Thyroid gland (tissue), 4 donors: ENCODE measurements around the gene RELL2. TPM values are rescaled to one million over a fixed set of nuclear protein-coding genes. Genes with fewer than 3 reads are reported as not detected.

Source experiments
- DNase-seq, 2 donors: peaks; one replicate each; pipeline ENCODE4 v3.0.0-alpha.2; 2019
- H3K27ac ChIP-seq, 3 donors: fragments of 200-600 bp; sonication (generic); 1 replicate in 2 of 3; 2 replicates in 1 of 3; pipeline ENCODE4 v1.5.1; 2016 to 2019; ENCODE audit warnings: mild to moderate bottlenecking in 1 of 3, moderate library complexity in 1 of 3
- H3K27me3 ChIP-seq: fragments of 200-600 bp; sonication (generic); one replicate; pipeline ENCODE4 v1.5.1; 2019
- H3K36me3 ChIP-seq, 2 donors: fragments of 200-600 bp; sonication (generic); one replicate each; pipeline ENCODE4 v1.5.1; 2016 to 2019
- H3K4me1 ChIP-seq, 2 donors: fragments of 200-600 bp; sonication (generic); one replicate each; pipeline ENCODE4 v1.5.1; 2017 to 2019
- H3K4me3 ChIP-seq, 3 donors: fragments of 200-600 bp; sonication (generic); replicated peaks in 1 of 3; 1 replicate in 2 of 3; 2 replicates in 1 of 3; pipeline ENCODE4 v1.5.1; 2016; ENCODE audit warnings: mild to moderate bottlenecking in 1 of 3
- H3K9me3 ChIP-seq: fragments of 200-600 bp; sonication (generic); one replicate; pipeline ENCODE4 v1.5.1; 2017
- CTCF ChIP-seq, 6 experiments: fragments of 200-600 bp in 3 of 6; fragments of 450-650 bp in 3 of 6; sonication (generic) in 3 of 6; IDR thresholded peaks; one replicate each; pipeline ENCODE4 v1.5.1; 2016 to 2019; ENCODE audit warnings: antibody characterized with exemption in 6 of 6, mild to moderate bottlenecking in 2 of 6, inconsistent platforms in 1 of 6, moderate library complexity in 1 of 6
- POLR2A ChIP-seq, 2 donors: fragments of 450-650 bp; IDR thresholded peaks; one replicate each; pipeline ENCODE4 v1.6.1; 2017; ENCODE audit warnings: antibody characterized with exemption in 2 of 2, mild to moderate bottlenecking in 2 of 2, moderate library complexity in 1 of 2
- WGBS, 2 donors: methylation state at CpG; one replicate each; pipeline ENCODE4 v1.1.5; 2017; 5-methylcytosine and 5-hydroxymethylcytosine counted together
- intact Hi-C: fragments of 100-400 bp; cut with DNase I; formaldehyde crosslinking; loops from one replicate; pipeline ENCODE4 v1.15.1; 2023
- total RNA-seq, 4 donors: library from RNA; depleted of rRNA; stranded (reverse); fragments of >200 nt; gene quantifications; one replicate each; pipeline ENCODE4 v1.2.3, GENCODE V29; 2016

Gene RELL2
- total RNA-seq, 4 donors from 2014 or later, result 2.4 to 5.7 (median 4.6) TPM

GRCh38 chr5:141640051-141640415 is 3.2 kb downstream of the RELL2 start:
- Histone ChIP-seq H3K4me3 (no peak overlapping the region), H3K27ac (no peak overlapping the region), H3K27me3 (no peaks in the 10 kb centered on the region), H3K9me3 (no peaks in the 10 kb centered on the region), H3K36me3 (no peaks in the 10 kb centered on the region), H3K4me1 (peaks cover 23 to 30% of the 10 kb centered on the region in 2 donors)
- DNase-seq, result peak; percentile 38 to 70
- intact Hi-C loops, result no loop called here
- TF ChIP-seq POLR2A (IDR thresholded peaks at IDR 0.05) (no peak), CTCF (IDR thresholded peaks at IDR 0.05) (no peak)
- WGBS, 2 donors, result 40 to 66% methylated on average over 3 of the region's 3 CpGs

- H3K36me3 ChIP-seq, result peaks cover 0 to 2% of the 10 kb centered on the region in 2 donors
- intact Hi-C loops, result no loop called here
Observed at GRCh38 chr5:141640698-141641097, 3.9 kb downstream of the RELL2 start.

GRCh38 chr5:141641634-141642267 is 5.0 kb downstream of the RELL2 start:
- TF ChIP-seq POLR2A (IDR thresholded peaks at IDR 0.05) (no peak), CTCF (IDR thresholded peaks at IDR 0.05) (no peak)

More at GRCh38 chr5:141640698-141641097, 3.9 kb downstream of the RELL2 start:
- DNase-seq, result no peak
- Histone ChIP-seq H3K27ac (no peak overlapping the region), H3K27me3 (no peaks in the 10 kb centered on the region), H3K4me3 (no peak overlapping the region), H3K9me3 (no peaks in the 10 kb centered on the region), H3K4me1 (peaks cover 17 to 23% of the 10 kb centered on the region in 2 donors)
- 88 to 91% methylated on average over 8 to 9 of the region's 9 CpGs for WGBS, 2 donors
- TF ChIP-seq CTCF (IDR thresholded peaks at IDR 0.05), result no peak
- no peak for TF ChIP-seq POLR2A (IDR thresholded peaks at IDR 0.05)

GRCh38 chr5:141646026-141646425 is 9.2 kb downstream of the RELL2 start:
- no peak overlapping the region for H3K27ac ChIP-seq
- no peak for DNase-seq
- H3K9me3 ChIP-seq, result no peaks in the 10 kb centered on the region
- WGBS, 2 donors, result 96 to 97% methylated on average over 6 of the region's 6 CpGs
- intact Hi-C loops, result no loop called here
- H3K4me1 ChIP-seq, result peaks cover 5 to 7% of the 10 kb centered on the region in 2 donors
- TF ChIP-seq POLR2A (IDR thresholded peaks at IDR 0.05) (no peak), CTCF (IDR thresholded peaks at IDR 0.05) (no peak)
- H3K36me3 ChIP-seq, result peaks cover 0 to 5% of the 10 kb centered on the region in 2 donors
- no peaks in the 10 kb centered on the region for H3K27me3 ChIP-seq
- no peak overlapping the region for H3K4me3 ChIP-seq

More at GRCh38 chr5:141641634-141642267, 5.0 kb downstream of the RELL2 start:
- intact Hi-C loops, result no loop called here
- 70 to 100% methylated on average over 2 of the region's 2 CpGs for WGBS, 2 donors
- no peaks in the 10 kb centered on the region for H3K9me3 ChIP-seq
- H3K36me3 ChIP-seq, result peaks cover 0 to 5% of the 10 kb centered on the region in 2 donors
- H3K4me1 ChIP-seq, result peaks cover 13 to 19% of the 10 kb centered on the region in 2 donors
- DNase-seq, result no peak
- H3K27ac ChIP-seq, result no peak overlapping the region
- H3K27me3 ChIP-seq, result no peaks in the 10 kb centered on the region
- no peak overlapping the region for H3K4me3 ChIP-seq

GRCh38 chr5:141647242-141647641 is 10.4 kb downstream of the RELL2 start:
- H3K4me3 ChIP-seq, result no peak overlapping the region
- intact Hi-C loops, result no loop called here
- H3K4me1 ChIP-seq, result peaks cover 5 to 11% of the 10 kb centered on the region in 2 donors
- no peak for DNase-seq
- H3K9me3 ChIP-seq, result no peaks in the 10 kb centered on the region
- no peak for TF ChIP-seq POLR2A (IDR thresholded peaks at IDR 0.05)
- no peak for TF ChIP-seq CTCF (IDR thresholded peaks at IDR 0.05)
- WGBS, 2 donors, result 89 to 92% methylated on average over 4 to 5 of the region's 5 CpGs
- no peaks in the 10 kb centered on the region for H3K27me3 ChIP-seq
- H3K27ac ChIP-seq, result no peak overlapping the region
- H3K36me3 ChIP-seq, result peaks cover 0 to 5% of the 10 kb centered on the region in 2 donors
